Thoracic aorta (tissue), 2 donors: Measurements from ENCODE around the gene PCED1A. TPM values are rescaled to one million over a fixed set of nuclear protein-coding genes. Genes with fewer than 3 reads are reported as not detected.
A peak's percentile ranks its signal among the peaks of the same experiment; 100 is the strongest.

ENCODE experiments used
- ATAC-seq: fragments of 150-250 bp; one replicate; pipeline ENCODE4 v1.8.0; 2017; ENCODE audit warnings: low read depth; ENCODE audit not compliant: insufficient number of reproducible peaks, low FRiP score
- DNase-seq: peaks from one replicate; pipeline ENCODE4 v3.0.0-alpha.2; 2020; ENCODE audit warnings: low spot score
- H3K27ac ChIP-seq, 2 donors: fragments of 200-600 bp; sonication (generic); 1 replicate in 1 of 2; 2 replicates in 1 of 2; pipeline ENCODE4 v1.5.1; 2016; ENCODE audit warnings: mild to moderate bottlenecking in 2 of 2, moderate library complexity in 2 of 2
- H3K27me3 ChIP-seq: fragments of 200-600 bp; sonication (generic); replicated peaks from 2 replicates; pipeline ENCODE4 v1.6.0; 2016; ENCODE audit warnings: mild to moderate bottlenecking; ENCODE audit not compliant: insufficient read depth
- H3K36me3 ChIP-seq: fragments of 200-600 bp; sonication (generic); one replicate; pipeline ENCODE4 v1.5.1; 2016
- H3K4me1 ChIP-seq, 2 donors: fragments of 200-600 bp; sonication (generic); 1 replicate in 1 of 2; 2 replicates in 1 of 2; pipeline versions ENCODE4 v1.5.1 to v1.6.0; 2016; ENCODE audit warnings: low read depth in 2 of 2, mild to moderate bottlenecking in 1 of 2; ENCODE audit not compliant: control insufficient read depth in 1 of 2
- H3K4me3 ChIP-seq: fragments of 200-600 bp; sonication (generic); 2 replicates; pipeline ENCODE4 v1.5.1; 2016; ENCODE audit warnings: mild to moderate bottlenecking
- H3K9me3 ChIP-seq: fragments of 200-600 bp; sonication (generic); 2 replicates; pipeline ENCODE4 v1.5.1; 2016
- total RNA-seq, 2 donors: library from RNA; depleted of rRNA; stranded (reverse); fragments of >200 nt; gene quantifications; one replicate each; pipeline versions ENCODE4 v1.1.0 to v1.2.3, GENCODE V29; 2016
- TF ChIP-seq, protein P1 (sequence below): fragments of 200-600 bp; sonication (generic); IDR thresholded peaks from one replicate; pipeline ENCODE4 v1.5.1; 2019; ENCODE audit warnings: antibody characterized with exemption

PCED1A gene
- total RNA-seq, 2 donors from 2014 or later, result 40.6 to 44.3 TPM

DNA sequence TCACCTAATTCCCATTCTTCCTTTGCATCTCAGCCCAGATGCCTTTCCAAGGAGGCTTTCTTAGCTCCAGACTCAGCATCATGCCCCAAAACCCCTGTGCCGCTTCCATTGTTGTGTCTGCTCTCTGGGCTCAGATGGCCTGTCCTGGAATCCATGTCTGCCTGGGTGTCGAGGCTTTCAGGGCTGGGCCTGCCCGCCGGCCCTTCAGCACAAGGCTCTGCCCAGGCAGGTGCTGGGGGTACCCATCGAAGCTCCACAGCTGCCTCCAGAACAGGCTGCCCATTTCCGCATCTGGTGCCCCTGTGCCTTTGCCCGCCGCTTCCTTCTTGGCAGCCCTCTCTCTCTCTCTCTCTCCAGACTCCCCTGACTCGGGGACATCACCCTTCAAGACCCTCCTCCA lies 41.2 kb downstream of the PCED1A start:
- H3K27ac ChIP-seq, result no peak overlapping the region
- DNase-seq (no peak), ATAC-seq (no peak)
- H3K4me1 ChIP-seq, result peaks cover 0 to 10% of the 10 kb centered on the region in 2 donors
- H3K4me3 ChIP-seq, result peak overlapping the region; percentile 45
- peaks cover 5% of the 10 kb centered on the region for H3K27me3 ChIP-seq
- H3K36me3 ChIP-seq, result no peaks in the 10 kb centered on the region
- no peaks in the 10 kb centered on the region for H3K9me3 ChIP-seq
- TF ChIP-seq, protein P1, sequence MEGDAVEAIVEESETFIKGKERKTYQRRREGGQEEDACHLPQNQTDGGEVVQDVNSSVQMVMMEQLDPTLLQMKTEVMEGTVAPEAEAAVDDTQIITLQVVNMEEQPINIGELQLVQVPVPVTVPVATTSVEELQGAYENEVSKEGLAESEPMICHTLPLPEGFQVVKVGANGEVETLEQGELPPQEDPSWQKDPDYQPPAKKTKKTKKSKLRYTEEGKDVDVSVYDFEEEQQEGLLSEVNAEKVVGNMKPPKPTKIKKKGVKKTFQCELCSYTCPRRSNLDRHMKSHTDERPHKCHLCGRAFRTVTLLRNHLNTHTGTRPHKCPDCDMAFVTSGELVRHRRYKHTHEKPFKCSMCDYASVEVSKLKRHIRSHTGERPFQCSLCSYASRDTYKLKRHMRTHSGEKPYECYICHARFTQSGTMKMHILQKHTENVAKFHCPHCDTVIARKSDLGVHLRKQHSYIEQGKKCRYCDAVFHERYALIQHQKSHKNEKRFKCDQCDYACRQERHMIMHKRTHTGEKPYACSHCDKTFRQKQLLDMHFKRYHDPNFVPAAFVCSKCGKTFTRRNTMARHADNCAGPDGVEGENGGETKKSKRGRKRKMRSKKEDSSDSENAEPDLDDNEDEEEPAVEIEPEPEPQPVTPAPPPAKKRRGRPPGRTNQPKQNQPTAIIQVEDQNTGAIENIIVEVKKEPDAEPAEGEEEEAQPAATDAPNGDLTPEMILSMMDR, result no peak

DNA sequence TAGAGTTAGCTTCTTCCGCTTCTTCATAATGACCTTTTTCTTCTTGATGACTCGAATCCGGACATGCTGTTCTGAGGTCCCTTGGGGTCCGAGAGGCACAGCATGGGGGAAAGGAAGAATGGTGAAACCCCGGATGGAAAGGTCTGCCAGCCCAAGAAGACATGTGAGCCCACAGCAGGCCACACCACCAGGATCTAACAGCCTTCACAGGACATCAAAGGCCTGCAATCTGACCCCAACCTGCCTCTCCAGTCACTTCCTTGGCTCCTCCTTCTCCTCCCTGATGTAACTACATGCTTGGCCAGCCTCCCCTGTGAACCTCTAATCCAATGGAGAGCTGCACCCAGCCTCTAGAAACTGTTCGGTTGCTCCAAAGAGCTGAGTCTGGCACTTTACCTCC lies 41.6 kb downstream of the PCED1A start:
- no peak overlapping the region for H3K4me3 ChIP-seq
- no peaks in the 10 kb centered on the region for H3K36me3 ChIP-seq
- TF ChIP-seq, protein P1, result no peak
- H3K4me1 ChIP-seq, result peaks cover 0 to 10% of the 10 kb centered on the region in 2 donors
- peaks cover 5% of the 10 kb centered on the region for H3K27me3 ChIP-seq
- no peak for ATAC-seq
- no peaks in the 10 kb centered on the region for H3K9me3 ChIP-seq
- H3K27ac ChIP-seq, result no peak overlapping the region
- DNase-seq, result no peak

DNA sequence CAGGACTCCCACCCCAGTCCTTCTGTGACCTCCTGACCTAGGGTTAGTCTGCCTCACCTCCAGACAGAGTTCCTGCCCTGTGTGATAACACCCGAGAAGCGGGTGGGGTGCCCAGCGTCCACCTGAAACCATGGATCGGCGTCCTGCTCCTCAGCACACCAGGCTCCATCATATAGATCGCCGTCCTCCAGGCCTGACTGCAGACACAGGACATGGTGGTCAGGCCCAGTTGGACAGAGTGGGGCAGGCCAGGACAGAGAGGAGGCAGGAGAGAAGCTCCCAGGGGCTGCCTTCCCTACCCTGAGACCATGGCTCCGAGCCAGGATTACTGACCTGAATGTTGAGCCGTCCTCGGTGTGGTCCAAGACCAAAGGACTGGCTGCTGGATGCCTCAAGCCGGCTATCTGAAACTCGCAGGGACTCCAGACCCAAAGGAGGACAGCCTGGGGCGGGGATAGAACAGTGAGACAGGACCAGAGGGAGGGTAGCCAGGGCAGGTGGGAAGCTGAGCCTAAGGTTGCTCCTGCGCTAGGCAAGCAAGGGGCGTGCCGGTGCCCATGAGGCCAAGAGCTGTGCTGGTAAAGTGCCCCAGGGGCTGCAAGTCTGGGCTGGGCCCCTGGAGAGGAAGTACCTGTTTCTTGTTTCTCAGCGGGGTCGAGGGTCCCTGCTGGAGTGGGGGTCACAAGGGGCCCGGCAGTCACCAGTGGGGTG lies 42.2 kb downstream of the PCED1A start:
- no peak for ATAC-seq
- DNase-seq, result no peak
- Histone ChIP-seq H3K4me3 (no peak overlapping the region), H3K36me3 (no peaks in the 10 kb centered on the region), H3K9me3 (no peaks in the 10 kb centered on the region), H3K27ac (no peak overlapping the region), H3K4me1 (peaks cover 0 to 10% of the 10 kb centered on the region in 2 donors), H3K27me3 (peaks cover 5% of the 10 kb centered on the region)
- TF ChIP-seq, protein P1, result no peak

DNA sequence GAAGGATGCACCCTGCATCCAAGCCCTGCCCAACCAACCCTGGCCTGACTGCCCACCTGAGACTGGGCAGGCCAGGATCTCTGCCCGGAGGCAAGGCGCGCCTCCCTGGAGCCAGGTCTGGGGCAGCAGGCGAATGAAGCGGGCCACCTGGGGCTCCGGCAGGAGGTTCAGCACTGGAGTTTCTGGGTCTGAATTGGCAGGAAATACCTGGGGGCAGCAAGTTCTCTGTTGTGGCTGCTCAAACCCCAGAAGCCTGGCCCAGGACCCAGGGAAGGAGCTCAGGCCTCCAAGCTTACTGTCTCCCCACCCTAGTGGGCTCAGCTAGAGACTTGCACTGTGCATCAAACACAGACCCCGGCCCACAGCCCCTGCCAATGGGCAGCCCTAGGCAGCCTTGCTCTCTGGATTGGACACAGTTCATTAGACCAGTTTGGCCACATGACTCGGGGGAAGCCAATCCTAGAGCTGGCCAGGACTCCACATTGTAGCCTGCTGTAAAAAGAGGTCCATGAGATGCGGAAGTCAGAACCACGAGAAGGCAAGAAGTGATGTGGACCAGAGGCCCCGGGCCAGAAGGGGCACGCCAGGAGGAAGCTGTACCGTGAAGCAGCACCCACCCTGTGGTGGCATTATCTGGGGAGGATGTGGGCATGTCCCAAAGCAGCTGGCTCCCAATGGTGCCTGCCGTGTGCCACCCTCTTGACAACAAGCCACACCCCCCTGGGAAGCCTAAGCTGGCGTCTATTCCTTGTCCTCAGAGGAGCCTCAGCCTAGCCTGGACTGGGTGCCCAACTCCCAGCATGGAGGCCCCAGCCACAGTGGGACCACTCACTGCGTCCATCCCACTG lies 43.1 kb downstream of the PCED1A start:
- TF ChIP-seq, protein P1, result no peak
- Histone ChIP-seq H3K36me3 (no peaks in the 10 kb centered on the region), H3K27ac (no peak overlapping the region), H3K4me3 (no peak overlapping the region), H3K4me1 (peaks cover 0 to 10% of the 10 kb centered on the region in 2 donors), H3K27me3 (peaks cover 5% of the 10 kb centered on the region), H3K9me3 (no peaks in the 10 kb centered on the region)
- ATAC-seq (no peak), DNase-seq (no peak)

DNA sequence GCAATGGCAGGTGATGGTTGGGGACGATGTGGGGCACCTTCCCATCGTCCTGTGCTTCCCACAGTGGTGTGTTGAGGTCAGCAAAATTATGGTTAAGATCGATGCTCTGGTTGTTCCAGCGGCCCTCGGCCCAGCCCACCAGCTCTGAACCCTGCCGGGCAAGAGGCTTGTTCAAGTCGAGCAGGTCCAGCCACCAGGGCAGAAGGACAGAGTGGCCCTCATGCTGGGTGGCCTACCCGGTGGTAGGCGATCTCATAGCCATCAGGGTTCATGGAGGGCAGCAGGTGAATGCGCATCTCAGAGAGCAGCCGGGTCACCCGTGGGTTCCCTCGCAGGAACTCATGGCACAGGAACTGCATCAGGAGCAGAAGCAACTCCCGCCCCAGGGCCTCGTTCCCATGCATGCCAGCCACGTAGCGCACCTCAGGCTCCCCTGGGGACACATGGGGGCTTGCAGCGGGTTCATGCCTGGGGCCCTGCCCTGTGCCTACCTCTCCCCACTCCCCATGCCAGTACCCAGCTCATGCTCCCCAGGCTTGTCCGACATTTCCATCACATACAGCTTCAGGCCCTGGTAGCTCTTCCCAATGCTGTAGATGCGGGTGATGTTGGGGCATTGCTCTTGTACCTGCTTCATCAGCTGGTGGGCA lies 44.3 kb downstream of the PCED1A start:
- H3K9me3 ChIP-seq, result no peaks in the 10 kb centered on the region
- H3K36me3 ChIP-seq, result no peaks in the 10 kb centered on the region
- no peak overlapping the region for H3K4me3 ChIP-seq
- ATAC-seq (no peak), DNase-seq (no peak)
- H3K27ac ChIP-seq, result no peak overlapping the region
- H3K27me3 ChIP-seq, result peaks cover 5% of the 10 kb centered on the region
- TF ChIP-seq, protein P1, result no peak
- peaks cover 0 to 10% of the 10 kb centered on the region in 2 donors for H3K4me1 ChIP-seq
